HCT116 (cell line): Measurements from ENCODE around the gene SLC18A2. TPM values are rescaled to one million over a fixed set of nuclear protein-coding genes. Genes with fewer than 3 reads are reported as not detected.

Source experiments
- ATAC-seq: fragments of 200-7000 bp; cut with Tn5 transposase; 2 replicates; pipeline ENCODE4 v1.9.1; 2020; ENCODE audit warnings: mild to moderate bottlenecking, moderate library complexity
- BruUV-seq: library from RNA; stranded (reverse); fragments of 400-500 nt; replicated peaks from 2 replicates; lab custom pipeline; 2021; lab: Mats Ljungman, UMichigan
- CTCF ChIA-PET: fragments of 300-600 bp; sonication (Branson Sonifier 250); formaldehyde crosslinking; loops from one replicate; lab custom pipeline; 2021; ENCODE audit warnings: antibody characterized with exemption; lab: Charles Lee
- POLR2A ChIA-PET: fragments of 300-600, 350-600 bp; sonication (Branson Sonifier 250); formaldehyde crosslinking; loops from one replicate; lab custom pipeline; 2021; ENCODE audit warnings: antibody characterized with exemption; lab: Charles Lee
- RAD21 ChIA-PET, 2 experiments: fragments of 300-600 bp; sonication (Branson Sonifier 250); formaldehyde crosslinking; loops; one replicate each; lab custom pipeline; 2023; ENCODE audit warnings: low total read pairs in 2 of 2; ENCODE audit not compliant: uncharacterized antibody in 2 of 2, unreplicated experiment in 2 of 2, low non-redundant PET in 1 of 2; lab: Charles Lee
- DNase-seq: peaks from one replicate; pipeline ENCODE4 v3.0.0-alpha.2; 2010; ENCODE audit warnings: low read depth, low spot score
- H2AFZ ChIP-seq: fragments of 200-600 bp; shearing (Covaris generic), sonication (generic); 2 replicates; pipeline ENCODE4 v1.6.1; 2017; ENCODE audit warnings: low read depth, mixed run types, mixed read lengths, antibody characterized with exemption, low read length; ENCODE audit not compliant: poor library complexity, severe bottlenecking
- H3K27ac ChIP-seq: 2 replicates; pipeline ENCODE4 v1.5.1; 2012; ENCODE audit warnings: low read depth, low read length
- H3K27me3 ChIP-seq: fragments of 200-600 bp; sonication (generic); 2 replicates; pipeline ENCODE4 v1.6.1; 2016; ENCODE audit warnings: mixed run types, low read length, mixed read lengths; ENCODE audit not compliant: insufficient read depth
- H3K36me3 ChIP-seq, 2 experiments: fragments of 200-500 bp in 1 of 2; fragments of 200-600 bp in 1 of 2; sonication (Bioruptor generic) in 1 of 2; sonication (generic) in 1 of 2; 2 replicates each; pipeline versions ENCODE4 v1.5.1 to v1.6.1; 2014 to 2016; ENCODE audit warnings: low read length in 2 of 2, inconsistent platforms in 1 of 2, mixed read lengths in 1 of 2, mixed run types in 1 of 2; ENCODE audit not compliant: insufficient read depth in 2 of 2, control insufficient read depth in 1 of 2
- H3K4me1 ChIP-seq, 2 experiments: fragments of 200-600 bp in 1 of 2; sonication (generic) in 1 of 2; 2 replicates each; pipeline versions ENCODE4 v1.5.1 to v1.6.1; 2012 to 2017; ENCODE audit warnings: low read length in 2 of 2, inconsistent platforms in 1 of 2, mild to moderate bottlenecking in 1 of 2, mixed read lengths in 1 of 2, mixed run types in 1 of 2, moderate library complexity in 1 of 2; ENCODE audit not compliant: insufficient read depth in 2 of 2, control insufficient read depth in 1 of 2
- H3K4me2 ChIP-seq: fragments of 200-600 bp; sonication (generic); 2 replicates; pipeline ENCODE4 v1.6.1; 2017; ENCODE audit warnings: mixed run types, low read length, mixed read lengths
- H3K4me3 ChIP-seq, 2 experiments: fragments of 200-600 bp in 1 of 2; sonication (generic) in 1 of 2; replicated peaks in 1 of 2; 2 replicates each; pipeline ENCODE4 v1.5.1; 2011 to 2016; ENCODE audit warnings: low read length in 2 of 2, control low read depth in 1 of 2, low read depth in 1 of 2, mild to moderate bottlenecking in 1 of 2, mixed read lengths in 1 of 2, mixed run types in 1 of 2
- H3K79me2 ChIP-seq: fragments of 200-600 bp; sonication (generic); 2 replicates; pipeline ENCODE4 v1.6.1; 2017; ENCODE audit warnings: mild to moderate bottlenecking, mixed run types, low read length, moderate library complexity, mixed read lengths; ENCODE audit not compliant: insufficient read depth
- H3K9ac ChIP-seq: fragments of 200-600 bp; sonication (generic); 2 replicates; pipeline ENCODE4 v1.6.1; 2016; ENCODE audit warnings: low read length, mixed read lengths
- H3K9me2 ChIP-seq: fragments of 200-600 bp; sonication (generic), shearing (Covaris generic); 2 replicates; pipeline ENCODE4 v1.6.1; 2017; ENCODE audit warnings: mixed run types, mild to moderate bottlenecking, moderate library complexity; ENCODE audit not compliant: insufficient read depth
- H3K9me3 ChIP-seq, 2 experiments: fragments of 200-500 bp in 1 of 2; fragments of 200-600 bp in 1 of 2; sonication (Bioruptor generic) in 1 of 2; sonication (generic) in 1 of 2; 2 replicates each; pipeline ENCODE4 v1.6.1; 2014 to 2017; ENCODE audit warnings: low read length in 2 of 2, mixed read lengths in 2 of 2, inconsistent platforms in 1 of 2, low read depth in 1 of 2, mild to moderate bottlenecking in 1 of 2, mixed run types in 1 of 2, moderate library complexity in 1 of 2; ENCODE audit not compliant: control insufficient read depth in 1 of 2, insufficient read depth in 1 of 2
- H4K20me1 ChIP-seq: fragments of 200-600 bp; sonication (generic), shearing (Covaris generic); 2 replicates; pipeline ENCODE4 v1.6.1; 2017; ENCODE audit warnings: mixed run types, mild to moderate bottlenecking, moderate library complexity; ENCODE audit not compliant: insufficient read depth
- ELF1 ChIP-seq: IDR thresholded peaks from 2 replicates; pipeline ENCODE4 v1.6.1; 2012; ENCODE audit warnings: low read depth, borderline replicate concordance
- EZH2phosphoT487 ChIP-seq: fragments of 200-600 bp; IDR thresholded peaks from 2 replicates; pipeline ENCODE4 v1.6.1; 2018; ENCODE audit warnings: antibody characterized with exemption, borderline replicate concordance
- RAD21 ChIP-seq: IDR thresholded peaks from 2 replicates; pipeline ENCODE4 v1.6.1; 2012; ENCODE audit warnings: low read depth, mild to moderate bottlenecking
- REST ChIP-seq: IDR thresholded peaks from 2 replicates; pipeline ENCODE4 v1.6.1; 2012; ENCODE audit warnings: low read depth
- YY1 ChIP-seq: IDR thresholded peaks from 2 replicates; pipeline ENCODE4 v1.6.1; 2011; ENCODE audit warnings: low read length, low read depth, moderate library complexity, mild to moderate bottlenecking; ENCODE audit not compliant: insufficient replicate concordance; ENCODE audit errors: extremely low read depth
- intact Hi-C: fragments of 100-400 bp; cut with micrococcal nuclease; formaldehyde crosslinking; loops from 2 replicates; pipeline ENCODE4 v1.10.0; 2022
- total RNA-seq: library from RNA; stranded (reverse); gene quantifications from one replicate; pipeline ENCODE4 v1.2.1, GENCODE V29; 2021; ENCODE audit not compliant: unreplicated experiment

The SLC18A2 gene
- total RNA-seq, 1 experiment from 2014 or later = not detected

DNA sequence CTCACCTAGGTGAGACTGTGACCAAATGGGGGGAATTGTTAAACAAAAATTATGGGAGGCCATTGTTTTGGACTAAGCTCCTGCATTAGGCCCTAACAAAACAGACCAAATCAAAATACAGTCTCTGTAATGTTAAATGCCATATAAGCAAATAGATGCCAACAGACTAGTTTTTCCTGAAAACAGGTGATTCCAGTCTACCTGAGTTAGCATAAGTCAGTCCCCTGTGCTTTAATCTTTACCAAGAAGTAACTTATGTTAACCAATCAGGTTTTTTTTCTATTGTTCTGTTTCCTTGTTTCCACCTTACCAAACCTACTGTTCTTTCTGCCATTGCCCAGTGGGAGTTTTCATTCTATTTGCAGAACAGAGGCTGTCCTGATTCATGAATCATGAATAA, 86.3 kb downstream of the SLC18A2 start:
- Histone ChIP-seq H3K79me2 (peaks cover 89% of the 10 kb centered on the region), H4K20me1 (peaks cover 16% of the 10 kb centered on the region), H2AFZ (no peak overlapping the region), H3K27me3 (no peaks in the 10 kb centered on the region), H3K27ac (no peak overlapping the region), H3K9me3 (no peaks in the 10 kb centered on the region), H3K36me3 (no peaks in the 10 kb centered on the region), H3K9me2 (no peaks in the 10 kb centered on the region), H3K4me3 (no peak overlapping the region), H3K4me1 (no peaks in the 10 kb centered on the region), H3K4me2 (no peak overlapping the region), H3K9ac (no peak overlapping the region)
- DNase-seq (no peak), ATAC-seq (no peak)
- intact Hi-C loops = no loop called here
- BruUV-seq = no TSS peak
- CTCF ChIA-PET = interaction anchor here (3.5 kb wide), 1 partner anchor 9 kb away, joined by 13 read pairs; no protein-coding TSS in a partner anchor
- POLR2A ChIA-PET = no interaction called here
- RAD21 ChIA-PET = no interaction called here
- no peak for TF ChIP-seq ELF1
- TF ChIP-seq YY1 = no peak
- TF ChIP-seq RAD21 = no peak
- no peak for TF ChIP-seq EZH2phosphoT487
- TF ChIP-seq REST = no peak

Other genes with a start within 250 kb of the SLC18A2 start
- gene SHTN1, start 235.9 kb upstream of the SLC18A2 start, total RNA-seq = 64.0 TPM
- not detected for gene VAX1, start 102.8 kb upstream of the SLC18A2 start, total RNA-seq
- not detected for gene KCNK18, start 43.6 kb upstream of the SLC18A2 start, total RNA-seq
- gene PDZD8, start 134.3 kb downstream of the SLC18A2 start, total RNA-seq = 61.7 TPM